Cardiac muscle cell (in vitro differentiated cells and primary cell): ENCODE data around the gene ABLIM1. TPM values are rescaled to one million over a fixed set of nuclear protein-coding genes. Genes with fewer than 3 reads are reported as not detected.
"Not testable (repeated sequence)": the region's sequence is repeated elsewhere in the genome, so short reads cannot be mapped to it uniquely, and the experiment has no call there.

Experiments
- DNase-seq, 2 donors: peaks; one replicate each; pipeline versions ENCODE4 v3.0.0 to v3.0.0-alpha.2; 2010 to 2017; ENCODE audit warnings: low read depth in 1 of 2, low spot score in 1 of 2
- H3K27ac ChIP-seq: fragments of 200-600 bp; sonication (generic); 2 replicates; pipeline ENCODE4 v1.5.1; 2016
- H3K27me3 ChIP-seq: fragments of 200-600 bp; sonication (generic); 2 replicates; pipeline ENCODE4 v1.6.0; 2016; ENCODE audit warnings: control low read depth
- H3K36me3 ChIP-seq: fragments of 200-600 bp; sonication (generic); 2 replicates; pipeline ENCODE4 v1.5.1; 2016; ENCODE audit warnings: control low read depth
- H3K4me1 ChIP-seq: fragments of 200-600 bp; sonication (generic); 2 replicates; pipeline ENCODE4 v1.8.1; 2017; ENCODE audit warnings: low read depth, mild to moderate bottlenecking, mixed run types
- H3K4me3 ChIP-seq: fragments of 200-600 bp; sonication (generic); 2 replicates; pipeline ENCODE4 v1.5.1; 2016; ENCODE audit warnings: mild to moderate bottlenecking
- H3K9me3 ChIP-seq: fragments of 200-600 bp; sonication (generic); 2 replicates; pipeline ENCODE4 v1.5.1; 2017; ENCODE audit warnings: low read depth, mild to moderate bottlenecking, control low read depth
- CTCF ChIP-seq: IDR thresholded peaks from 2 replicates; pipeline ENCODE4 v1.5.1; 2012; ENCODE audit warnings: low read depth, mild to moderate bottlenecking, low read length
- polyA plus RNA-seq: library from polyadenylated mRNA; unstranded; fragments of >200 nt; fragmentation: Nextera tagmentation; extraction: Ambion mirVana; gene quantifications from 2 replicates; pipeline ENCODE4 v1.2.1, GENCODE V29; 2016
- total RNA-seq: library from RNA; depleted of rRNA; stranded (reverse); fragments of >200 nt; gene quantifications from 2 replicates; pipeline ENCODE4 v1.2.3, GENCODE V29; 2016

Gene ABLIM1
- total and polyA plus RNA-seq, 2 experiments from 2014 or later = 105 to 148 TPM

GRCh38 chr10:114697061-114697598 is 39.1 kb upstream of the ABLIM1 start:
- no peaks in the 10 kb centered on the region for H3K27me3 ChIP-seq
- no peak for DNase-seq
- no peak overlapping the region for H3K4me3 ChIP-seq
- H3K4me1 ChIP-seq = peaks cover 14% of the 10 kb centered on the region
- peak overlapping the region; percentile 49 for H3K27ac ChIP-seq
- no peaks in the 10 kb centered on the region for H3K36me3 ChIP-seq
- no peaks in the 10 kb centered on the region for H3K9me3 ChIP-seq
- TF ChIP-seq CTCF = no peak

DNA sequence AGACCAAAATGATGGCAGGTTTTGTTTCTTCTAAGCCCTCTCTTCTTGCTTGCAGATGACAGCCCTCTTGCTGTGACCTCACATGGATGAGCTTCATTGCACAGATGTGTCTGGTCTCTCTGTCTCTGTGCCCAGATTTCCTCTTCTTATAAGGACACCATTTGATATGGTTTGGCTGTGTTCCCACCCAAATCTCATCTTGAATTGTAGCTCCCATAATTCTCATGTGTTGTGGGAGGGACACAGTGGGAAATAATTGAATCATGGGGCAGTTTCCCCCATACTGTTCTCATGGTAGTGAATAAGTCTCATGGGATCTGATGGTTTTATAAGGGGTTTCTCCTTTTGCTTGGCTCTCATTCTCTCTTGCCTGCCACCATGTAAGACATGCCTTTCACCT is 38.2 kb upstream of the ABLIM1 start:
- not testable (repeated sequence) for H3K4me3 ChIP-seq, H3K36me3 ChIP-seq, H3K27ac ChIP-seq

GRCh38 chr10:114694752-114695151 is 36.7 kb upstream of the ABLIM1 start:
- peaks cover 14% of the 10 kb centered on the region for H3K4me1 ChIP-seq
- no peaks in the 10 kb centered on the region for H3K36me3 ChIP-seq
- TF ChIP-seq CTCF = peak; percentile 65
- no peaks in the 10 kb centered on the region for H3K9me3 ChIP-seq
- no peak overlapping the region for H3K4me3 ChIP-seq
- peak; percentile 33 to 53 for DNase-seq
- H3K27me3 ChIP-seq = no peaks in the 10 kb centered on the region
- no peak overlapping the region for H3K27ac ChIP-seq

More for the DNA sequence above, 38.2 kb upstream of the ABLIM1 start:
- H3K4me1 ChIP-seq = peaks cover 14% of the 10 kb centered on the region
- not testable (repeated sequence) for H3K9me3 ChIP-seq, DNase-seq, H3K27me3 ChIP-seq

DNA sequence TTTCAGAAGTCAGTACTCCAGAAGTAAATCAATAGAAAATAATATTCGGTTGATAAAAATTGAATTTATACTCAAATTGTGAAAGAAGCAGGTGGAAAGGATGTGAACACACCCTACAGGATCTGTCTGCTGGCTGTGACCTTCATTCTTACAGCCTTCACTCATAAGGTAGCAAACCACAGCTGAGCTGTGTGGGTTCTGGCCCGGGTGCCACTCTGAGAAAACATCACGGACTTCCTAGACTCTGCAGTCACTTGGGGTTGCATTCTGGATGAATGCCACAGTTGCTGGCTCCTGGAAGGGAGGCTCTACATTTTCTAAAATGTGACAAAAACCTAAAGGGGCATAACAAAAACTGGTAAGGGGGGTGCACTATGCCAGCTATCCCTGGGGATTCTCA is 36.0 kb upstream of the ABLIM1 start:
- H3K27ac ChIP-seq = no peak overlapping the region
- peaks cover 12% of the 10 kb centered on the region for H3K4me1 ChIP-seq
- no peaks in the 10 kb centered on the region for H3K9me3 ChIP-seq
- no peak overlapping the region for H3K4me3 ChIP-seq
- no peaks in the 10 kb centered on the region for H3K27me3 ChIP-seq
- TF ChIP-seq CTCF = no peak
- no peaks in the 10 kb centered on the region for H3K36me3 ChIP-seq
- no peak for DNase-seq

- Histone ChIP-seq H3K4me3 (no peak overlapping the region), H3K27me3 (no peaks in the 10 kb centered on the region), H3K36me3 (no peaks in the 10 kb centered on the region), H3K4me1 (peaks cover 12% of the 10 kb centered on the region), H3K9me3 (no peaks in the 10 kb centered on the region), H3K27ac (no peak overlapping the region)
- peak in 1 of 2 donors; percentile 50 for DNase-seq
- no peak for TF ChIP-seq CTCF
Observed at GRCh38 chr10:114691442-114691941, 33.4 kb upstream of the ABLIM1 start.

GRCh38 chr10:114688786-114689185 is 30.7 kb upstream of the ABLIM1 start:
- DNase-seq = no peak
- Histone ChIP-seq H3K27ac (no peak overlapping the region), H3K4me3 (no peak overlapping the region), H3K4me1 (peaks cover 30% of the 10 kb centered on the region), H3K9me3 (no peaks in the 10 kb centered on the region), H3K36me3 (no peaks in the 10 kb centered on the region), H3K27me3 (no peaks in the 10 kb centered on the region)
- no peak for TF ChIP-seq CTCF
